Activated CD4-positive, alpha-beta T cell treated with anti-CD3 and anti-CD28 coated beads, Interleukin-2, Interleukin-4, amounts not matched to agents 100 ng/mL and 50 ng/mL, durations not matched to agents 16 hours and 8 hours (primary cell): ENCODE data around the gene KRTAP4-4.
"Not testable (repeated sequence)": the region's sequence is repeated elsewhere in the genome, so short reads cannot be mapped to it uniquely, and the experiment has no call there.

Experiments
- DNase-seq: peaks from one replicate; pipeline ENCODE4 v3.0.0-alpha.2; 2020; ENCODE audit warnings: low spot score

KRTAP4-4 gene

GRCh38 chr17:41160648-41161047 is at the start of gene KRTAP4-4:
Gene KRTAP4-4 (minus strand): TSS chr17:41160748. CDS start chr17:41160691, 57 bp downstream.
- no peak for DNase-seq

DNA sequence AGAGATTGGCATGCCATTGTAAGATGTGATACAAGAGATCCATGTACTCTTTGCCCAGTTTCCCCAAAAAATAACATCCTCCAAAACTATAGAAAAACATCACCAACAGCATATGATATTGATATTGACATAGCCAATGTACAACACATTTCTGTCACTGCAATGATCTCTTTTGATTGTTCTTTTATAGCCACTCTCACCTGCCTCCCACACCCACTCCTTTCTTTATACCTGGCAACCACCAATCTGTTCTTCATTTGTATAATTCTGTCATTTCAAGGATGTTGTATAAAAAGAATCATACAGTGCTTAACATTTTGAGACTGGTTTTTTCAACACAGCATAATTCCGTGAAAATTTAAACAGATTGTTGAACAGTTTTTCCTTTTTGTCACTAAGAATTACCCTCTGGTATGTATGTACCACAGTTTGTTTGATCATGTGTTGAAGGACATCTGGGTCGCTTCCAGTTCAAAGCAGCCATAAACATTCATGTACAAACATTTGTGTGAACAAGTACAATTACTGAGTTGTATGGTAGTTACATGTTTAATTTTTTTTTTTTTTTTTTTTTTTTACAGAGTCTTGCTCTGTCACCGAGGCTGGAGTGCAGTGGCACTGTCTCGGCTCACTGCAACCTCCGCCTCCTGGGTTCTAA is 39.0 kb upstream of the KRTAP4-4 start:
- DNase-seq = no peak

DNA sequence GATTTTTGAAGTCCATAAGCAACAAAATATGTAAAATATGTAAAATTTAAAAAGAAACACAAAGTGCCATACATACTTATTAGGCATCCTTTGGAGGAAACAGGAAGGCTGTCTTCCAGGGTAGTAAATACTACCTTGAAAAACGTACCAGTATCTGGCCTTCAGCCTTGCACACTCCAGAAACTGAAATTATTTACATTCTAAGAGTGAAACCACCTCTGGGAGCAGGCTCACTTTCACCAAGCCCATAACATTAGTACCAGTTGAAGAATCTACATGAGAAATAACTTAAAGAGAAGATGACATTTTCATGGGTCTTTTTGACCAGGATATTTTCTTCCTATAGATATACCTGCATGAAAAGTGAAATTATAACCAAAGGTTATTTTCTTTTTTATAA is 35.5 kb upstream of the KRTAP4-4 start:
- DNase-seq = no peak

- DNase-seq = no peak
These were observed 29.8 kb upstream of the KRTAP4-4 start for GRCh38 chr17:41190328-41190727.

DNA sequence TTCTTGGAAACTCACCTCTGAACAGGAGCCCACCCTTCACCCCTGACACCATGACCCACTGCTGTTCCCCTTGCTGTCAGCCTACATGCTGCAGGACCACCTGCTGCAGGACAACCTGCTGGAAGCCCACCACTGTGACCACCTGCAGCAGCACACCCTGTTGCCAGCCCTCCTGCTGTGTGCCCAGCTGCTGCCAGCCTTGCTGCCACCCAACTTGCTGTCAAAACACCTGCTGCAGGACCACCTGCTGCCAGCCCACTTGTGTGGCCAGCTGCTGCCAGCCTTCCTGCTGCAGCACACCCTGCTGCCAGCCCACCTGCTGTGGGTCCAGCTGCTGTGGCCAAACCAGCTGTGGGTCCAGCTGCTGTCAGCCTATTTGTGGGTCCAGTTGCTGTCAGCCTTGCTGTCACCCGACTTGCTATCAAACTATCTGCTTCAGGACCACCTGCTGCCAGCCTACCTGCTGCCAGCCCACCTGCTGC is 29.3 kb upstream of the KRTAP4-4 start, which contains the start of gene KRTAP9-1:
Gene KRTAP9-1 (plus strand): TSS at position 51 of the 482 bp plus-strand sequence. CDS start 0 bp downstream, at position 51.
- not testable (repeated sequence) for DNase-seq

GRCh38 chr17:41186872-41187271 is 26.3 kb upstream of the KRTAP4-4 start:
- DNase-seq = no peak

DNA sequence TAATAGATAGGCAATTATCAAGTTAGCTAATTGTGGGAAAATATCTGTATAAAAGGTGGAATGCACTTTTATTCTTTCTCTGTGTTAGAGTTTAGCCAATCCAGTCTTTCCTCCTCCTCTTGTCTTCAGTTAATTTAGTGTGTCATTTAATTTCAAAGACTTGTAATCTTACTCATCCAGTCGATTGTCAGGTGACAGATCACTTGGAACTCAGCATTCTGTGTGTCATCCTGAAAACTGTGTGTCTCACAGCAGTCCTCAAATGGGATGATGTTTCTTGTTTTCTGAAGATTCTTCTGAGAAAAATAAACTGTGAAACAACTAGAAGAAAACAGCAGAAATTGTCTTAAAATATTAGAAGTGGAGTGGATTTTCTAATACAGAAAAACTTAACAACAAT is 24.5 kb upstream of the KRTAP4-4 start:
- DNase-seq = no peak

DNA sequence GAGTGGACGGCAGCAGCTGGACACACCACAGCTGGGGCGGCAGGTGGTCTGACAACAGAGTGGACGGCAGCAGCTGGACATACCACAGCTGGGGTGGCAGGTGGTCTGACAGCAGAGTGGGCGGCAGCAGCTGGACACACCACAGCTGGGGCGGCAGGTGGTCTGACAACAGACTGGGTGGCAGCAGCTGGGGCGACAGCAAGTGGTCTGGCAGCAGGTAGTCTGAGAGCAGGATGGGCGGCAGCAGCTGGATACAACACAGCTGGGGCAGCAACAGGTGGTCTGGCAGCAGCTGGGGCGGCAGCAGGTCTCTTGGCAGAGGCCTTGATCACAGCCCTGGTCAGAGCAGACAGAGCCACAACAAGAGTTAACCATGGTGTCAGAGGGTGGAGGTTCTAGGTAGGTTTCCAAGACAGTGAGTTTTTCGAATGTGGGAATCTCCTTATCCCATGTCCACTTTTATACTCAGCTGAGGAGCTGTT is 24.0 kb upstream of the KRTAP4-4 start, which contains the start of gene KRTAP4-1:
Gene KRTAP4-1 (minus strand): TSS at position 432 of the 482 bp plus-strand sequence. CDS start 57 bp downstream, at position 375.
- DNase-seq = no peak

DNA sequence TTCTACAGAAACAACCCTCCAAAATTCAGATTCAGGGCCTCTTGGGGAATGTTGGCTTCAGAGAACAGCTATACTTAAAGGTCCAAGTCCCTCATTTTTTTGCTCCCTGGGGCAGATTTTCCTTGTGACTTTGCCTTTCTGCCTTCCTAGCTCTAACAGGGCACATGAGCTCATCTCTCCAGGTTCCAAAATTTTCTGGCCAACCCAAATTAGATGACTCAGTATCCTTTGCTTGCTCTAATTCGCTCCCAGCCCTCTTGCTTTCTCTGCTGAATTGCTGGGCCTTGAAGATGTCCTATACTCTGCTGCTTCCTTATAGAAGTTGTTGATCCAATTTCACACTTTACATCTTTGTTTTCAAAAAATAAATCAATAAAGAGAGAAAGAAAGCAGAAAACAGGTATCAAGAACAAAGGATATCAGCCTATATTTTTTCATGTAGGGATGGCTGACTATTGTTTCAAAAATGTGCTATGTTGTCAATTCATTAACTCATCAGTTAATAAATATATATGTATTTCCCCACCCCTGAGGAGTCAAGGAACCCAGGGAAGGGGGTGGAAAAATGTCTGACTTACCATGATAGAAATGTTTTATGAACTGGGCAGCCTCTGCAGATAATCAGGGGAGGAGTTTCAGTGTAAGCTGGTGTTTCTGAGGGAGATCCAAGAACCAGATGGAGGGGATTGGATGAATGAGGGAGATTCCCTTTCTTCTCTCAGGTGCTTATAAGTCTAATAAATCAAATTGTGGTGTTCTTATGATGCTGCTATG is 18.5 kb upstream of the KRTAP4-4 start:
- DNase-seq = no peak

DNA sequence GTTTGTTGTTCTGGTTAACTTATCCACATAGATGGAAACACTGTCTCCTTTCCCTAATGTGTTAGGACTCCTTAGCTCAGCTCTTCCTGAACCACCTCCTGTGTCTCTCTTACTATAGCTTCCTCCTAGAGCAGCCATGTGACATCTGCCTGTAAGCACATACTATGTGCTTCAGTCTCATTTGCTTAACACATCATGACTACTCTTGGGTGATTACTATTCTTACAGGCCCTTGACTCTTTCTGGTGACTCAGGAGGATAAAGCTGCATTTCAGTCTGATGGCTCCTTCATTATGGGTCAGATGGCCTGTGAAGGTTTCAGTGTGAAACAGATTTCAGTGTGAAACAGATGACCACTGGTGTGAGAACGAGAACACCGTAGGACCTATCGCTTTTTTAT is 17.8 kb upstream of the KRTAP4-4 start:
- DNase-seq = no peak

DNA sequence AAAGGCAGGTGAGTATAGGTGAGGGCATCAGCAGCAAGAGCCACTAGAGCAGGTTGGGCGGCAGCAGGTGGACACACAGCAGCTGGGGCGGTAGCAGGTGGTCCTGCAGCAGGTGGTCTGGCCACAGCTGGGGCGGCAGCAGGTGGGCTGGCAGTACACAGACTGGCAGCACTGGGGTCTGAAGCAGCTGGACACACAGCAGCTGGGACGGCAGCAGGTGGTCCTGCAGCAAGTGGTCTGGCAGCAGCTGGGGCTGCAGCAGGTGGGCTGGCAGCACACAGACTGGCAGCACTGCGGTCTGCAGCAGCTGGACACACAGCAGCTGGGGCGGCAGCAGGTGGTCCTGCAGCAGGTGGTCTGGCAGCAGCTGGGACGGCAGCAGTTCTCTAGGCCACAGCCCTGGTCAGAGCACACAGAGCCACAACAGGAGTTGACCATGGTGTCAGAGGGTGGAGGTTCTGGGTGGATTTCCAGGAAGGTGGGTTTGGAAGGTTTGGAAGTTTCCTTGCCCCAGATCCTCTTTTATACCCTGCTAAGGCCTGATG is 17.3 kb upstream of the KRTAP4-4 start, which contains the start of gene KRTAP4-2:
Gene KRTAP4-2 (minus strand): TSS at position 495 of the 545 bp plus-strand sequence. CDS start 57 bp downstream, at position 438.
- DNase-seq = no peak

DNA sequence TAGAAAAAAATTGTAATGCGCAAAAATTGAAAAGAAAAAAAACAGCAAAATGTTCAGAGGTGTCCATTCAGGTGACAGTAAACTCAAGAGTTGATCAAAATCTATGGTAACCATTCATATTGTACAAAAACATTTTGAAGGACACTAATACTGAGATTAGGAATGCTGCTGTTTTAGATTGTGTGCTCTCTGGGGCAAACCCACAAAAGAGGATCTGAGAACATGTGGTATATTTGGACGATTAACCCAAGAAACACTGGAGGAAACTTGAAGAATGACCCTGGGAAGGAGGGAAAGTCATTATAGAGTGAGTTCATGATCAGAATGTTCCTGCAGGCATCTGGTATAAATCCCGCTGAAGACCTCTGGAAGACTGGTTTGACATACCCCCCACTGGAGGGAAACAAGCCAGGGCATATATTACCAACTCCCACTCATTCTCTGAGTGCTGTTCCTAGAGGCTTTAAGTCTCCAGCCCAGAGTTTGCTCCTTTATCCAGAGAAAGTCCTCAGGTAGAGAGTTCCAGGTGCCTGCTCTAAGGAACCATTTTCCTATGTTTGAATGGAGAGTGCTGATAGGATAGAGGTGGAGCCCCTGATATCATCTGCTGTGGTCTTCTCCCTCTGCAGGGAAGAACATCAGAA is 16.3 kb upstream of the KRTAP4-4 start:
- DNase-seq = no peak

DNA sequence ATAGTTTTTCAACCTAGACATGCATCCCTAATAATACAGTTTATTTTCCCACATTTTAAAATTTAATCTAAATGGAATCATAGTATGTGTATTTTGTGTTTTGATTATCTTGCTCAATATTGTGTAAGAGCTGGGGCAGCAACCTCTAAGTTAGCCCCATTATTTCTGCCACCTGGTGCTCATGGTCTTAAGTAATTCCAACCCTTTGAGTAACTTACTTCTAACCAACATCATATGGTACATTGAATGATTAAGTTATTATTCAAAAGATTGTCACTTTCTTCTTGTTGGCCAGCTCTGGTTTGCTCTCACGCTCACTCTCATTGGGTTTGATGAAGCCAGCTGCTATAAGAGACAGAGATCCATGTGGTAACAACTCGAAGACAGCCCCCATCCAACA is 11.3 kb upstream of the KRTAP4-4 start:
- no peak for DNase-seq

- no peak for DNase-seq
These were observed 7.6 kb upstream of the KRTAP4-4 start, which contains the start of gene KRTAP4-3 for GRCh38 chr17:41168121-41168520. Gene KRTAP4-3 (minus strand): TSS chr17:41168221. CDS start chr17:41168172, 49 bp downstream.

GRCh38 chr17:41167561-41167960 is 7.0 kb upstream of the KRTAP4-4 start:
- no peak for DNase-seq

DNA sequence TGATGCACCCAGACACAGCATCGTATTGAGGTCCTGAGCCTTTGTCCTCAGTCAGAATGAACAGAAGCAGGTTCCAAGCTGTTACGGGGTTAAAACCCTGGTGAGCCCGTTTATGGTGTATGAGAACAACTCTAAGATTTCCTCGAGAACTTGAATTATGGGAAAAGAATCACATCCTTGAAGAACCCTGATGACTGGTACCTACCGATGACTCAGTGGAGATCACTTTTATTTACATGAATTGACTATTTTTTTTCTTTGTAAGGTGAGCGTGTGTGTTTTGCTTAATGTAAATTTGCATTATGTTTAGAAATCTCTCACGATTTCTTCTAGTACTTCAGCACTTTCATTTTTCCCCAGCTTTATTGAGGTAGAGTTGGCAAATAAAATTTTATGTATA is 3.3 kb upstream of the KRTAP4-4 start:
- no peak for DNase-seq

GRCh38 chr17:41160190-41160589 is 358 bp downstream of the KRTAP4-4 start:
- not testable (repeated sequence) for DNase-seq

DNA sequence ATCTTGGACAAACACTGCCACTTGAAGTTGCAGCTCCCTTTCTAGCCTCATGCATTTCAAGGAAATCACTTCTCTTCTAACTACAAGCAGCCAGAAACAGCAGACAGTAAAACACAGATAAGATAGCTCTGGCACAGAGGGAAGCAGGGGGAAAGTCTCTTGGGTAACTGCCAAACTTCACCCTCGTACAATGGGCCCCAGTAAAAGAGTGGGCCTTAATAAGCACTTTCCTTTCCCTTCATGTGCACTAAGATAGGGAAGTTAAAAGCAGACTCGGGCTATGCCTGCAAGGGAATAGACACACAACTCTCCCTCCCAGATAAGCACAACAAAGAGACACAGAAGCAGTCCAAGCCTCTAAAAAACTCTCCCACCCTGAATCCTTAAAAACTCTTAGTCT is 6.7 kb downstream of the KRTAP4-4 start:
- no peak for DNase-seq

DNA sequence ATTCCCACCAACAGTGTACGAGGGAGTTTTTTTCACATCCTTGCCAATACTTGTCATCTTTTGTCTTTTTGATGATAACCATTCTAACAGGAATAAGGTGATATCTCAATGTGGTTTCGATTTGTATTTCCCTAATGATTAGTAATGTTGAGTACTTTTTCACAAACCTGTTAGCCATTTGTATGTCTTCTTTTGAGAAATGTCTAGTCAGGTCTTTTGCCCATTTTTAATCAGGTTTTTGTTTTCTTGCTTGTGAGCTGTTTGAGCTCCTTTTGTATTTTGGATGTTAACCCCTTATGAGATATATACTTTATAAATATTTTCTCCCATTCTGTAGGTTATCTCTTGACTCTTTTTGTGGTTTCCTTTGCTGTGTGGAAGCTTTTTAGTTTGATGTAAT is 9.0 kb downstream of the KRTAP4-4 start:
- no peak for DNase-seq

- DNase-seq = no peak
These were observed 10.5 kb downstream of the KRTAP4-4 start for GRCh38 chr17:41150026-41150425.

DNA sequence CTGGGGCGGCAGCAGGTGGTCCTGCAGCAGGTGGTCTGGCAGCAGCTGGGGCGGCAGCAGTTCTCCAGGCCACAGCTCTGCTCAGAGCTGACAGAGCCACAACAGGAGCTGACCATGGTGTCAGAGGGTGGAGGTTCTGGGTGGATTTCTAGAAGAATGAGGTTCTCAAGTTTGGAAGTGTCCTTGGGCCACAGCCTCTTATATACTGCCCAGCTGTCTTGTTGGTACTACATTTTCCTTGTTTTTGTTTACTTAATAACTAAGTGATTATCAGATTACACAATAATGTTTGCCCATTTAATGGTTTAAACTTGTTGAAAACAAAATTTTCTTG is 10.9 kb downstream of the KRTAP4-4 start, which contains the start of gene KRTAP4-5:
Gene KRTAP4-5 (minus strand): TSS at position 174 of the 334 bp plus-strand sequence. CDS start 58 bp downstream, at position 116.
- DNase-seq = no peak
